Neural progenitor cell (in vitro differentiated cells): ENCODE measurements around the gene MLKL. TPM values are rescaled to one million over a fixed set of nuclear protein-coding genes. Genes with fewer than 3 reads are reported as not detected.

Experiments
- DNase-seq: peaks from one replicate; pipeline ENCODE4 v3.0.0-alpha.2; 2016; ENCODE audit warnings: low spot score
- H2AFZ ChIP-seq: fragments of 200-600 bp; sonication (generic); replicated peaks from 2 replicates; pipeline ENCODE4 v1.6.1; 2016; ENCODE audit warnings: antibody characterized with exemption
- H3F3A ChIP-seq: fragments of 200-600 bp; sonication (generic); 2 replicates; pipeline ENCODE4 v1.6.1; 2016; ENCODE audit warnings: antibody characterized with exemption, low read depth
- H3K27ac ChIP-seq: fragments of 200-600 bp; sonication (generic); 2 replicates; pipeline ENCODE4 v1.5.1; 2016; ENCODE audit warnings: mild to moderate bottlenecking
- H3K27me3 ChIP-seq: fragments of 200-600 bp; sonication (generic); 2 replicates; pipeline ENCODE4 v1.6.1; 2016; ENCODE audit warnings: mild to moderate bottlenecking, moderate library complexity
- H3K36me3 ChIP-seq: fragments of 200-600 bp; sonication (generic); 2 replicates; pipeline ENCODE4 v1.5.1; 2016
- H3K4me1 ChIP-seq: fragments of 200-600 bp; sonication (generic); 2 replicates; pipeline ENCODE4 v1.6.1; 2016; ENCODE audit warnings: mixed run types
- H3K4me2 ChIP-seq: fragments of 200-600 bp; sonication (generic); 2 replicates; pipeline ENCODE4 v1.6.1; 2016
- H3K4me3 ChIP-seq: fragments of 200-600 bp; sonication (generic); 2 replicates; pipeline ENCODE4 v1.5.1; 2016
- H3K79me2 ChIP-seq: fragments of 200-600 bp; sonication (generic); 2 replicates; pipeline ENCODE4 v1.6.1; 2016; ENCODE audit warnings: low read depth
- H3K9ac ChIP-seq: fragments of 200-600 bp; sonication (generic); 2 replicates; pipeline ENCODE4 v1.6.1; 2016
- H3K9me3 ChIP-seq: fragments of 200-600 bp; sonication (generic); 2 replicates; pipeline ENCODE4 v1.5.1; 2016; ENCODE audit warnings: low read depth
- H4K20me1 ChIP-seq: fragments of 200-600 bp; sonication (generic); 2 replicates; pipeline ENCODE4 v1.6.1; 2016; ENCODE audit warnings: low read depth
- H3K27ac Mint-ChIP-seq: 3 replicates; pipeline ENCODE4 v1.8.0; 2021; ENCODE audit warnings: mixed read lengths
- H3K27me3 Mint-ChIP-seq: 2 replicates; pipeline ENCODE4 v1.8.0; 2022; ENCODE audit warnings: low read depth, mild to moderate bottlenecking, inconsistent platforms, moderate library complexity, mixed read lengths; ENCODE audit not compliant: insufficient read depth
- H3K36me3 Mint-ChIP-seq: 3 replicates; pipeline ENCODE4 v1.8.0; 2021; ENCODE audit warnings: mixed read lengths
- H3K4me1 Mint-ChIP-seq: 3 replicates; pipeline ENCODE4 v1.8.0; 2021; ENCODE audit warnings: mixed read lengths
- H3K4me3 Mint-ChIP-seq: 3 replicates; pipeline ENCODE4 v1.8.0; 2021; ENCODE audit warnings: mild to moderate bottlenecking, moderate library complexity, mixed read lengths
- H3K9me3 Mint-ChIP-seq: 3 replicates; pipeline ENCODE4 v1.8.0; 2020; ENCODE audit warnings: mixed read lengths
- EZH2 ChIP-seq: fragments of 200-600 bp; sonication (generic); IDR thresholded peaks from 2 replicates; pipeline ENCODE4 v1.6.1; 2017; ENCODE audit warnings: antibody characterized with exemption, mild to moderate bottlenecking, moderate library complexity
- EZH2phosphoT487 ChIP-seq: fragments of 200-600 bp; sonication (generic); IDR thresholded peaks from 2 replicates; pipeline ENCODE4 v1.6.1; 2017; ENCODE audit warnings: antibody characterized with exemption
- total RNA-seq: library from RNA; depleted of rRNA; stranded (reverse); fragments of >200 nt; gene quantifications from 2 replicates; pipeline ENCODE4 v1.2.3, GENCODE V29; 2015; ENCODE audit warnings: low replicate concordance
- TF ChIP-seq, protein P1 (sequence below): fragments of 200-600 bp; sonication (generic); IDR thresholded peaks from 2 replicates; pipeline ENCODE4 v1.5.1; 2017; ENCODE audit warnings: antibody characterized with exemption, mild to moderate bottlenecking

MLKL gene
- total RNA-seq, 1 donor from 2014 or later: 0.04 TPM

GRCh38 chr16:74709441-74709877 is 8.8 kb upstream of the MLKL start:
- H4K20me1 ChIP-seq: no peaks in the 10 kb centered on the region
- no peaks in the 10 kb centered on the region for H3K36me3 ChIP-seq
- no peak overlapping the region for H3K9ac ChIP-seq
- no peaks in the 10 kb centered on the region for H3K9me3 ChIP-seq
- H3K27me3 ChIP-seq: peaks cover 3% of the 10 kb centered on the region
- Mint-ChIP-seq H3K4me1 (peaks cover 6% of the 10 kb centered on the region), H3K4me3 (no peak overlapping the region), H3K27me3 (peaks cover 10% of the 10 kb centered on the region), H3K36me3 (no peaks in the 10 kb centered on the region), H3K9me3 (no peaks in the 10 kb centered on the region), H3K27ac (no peak overlapping the region)
- H3K4me3 ChIP-seq: no peak overlapping the region
- no peaks in the 10 kb centered on the region for H3F3A ChIP-seq
- H3K27ac ChIP-seq: no peak overlapping the region
- TF ChIP-seq, protein P1, sequence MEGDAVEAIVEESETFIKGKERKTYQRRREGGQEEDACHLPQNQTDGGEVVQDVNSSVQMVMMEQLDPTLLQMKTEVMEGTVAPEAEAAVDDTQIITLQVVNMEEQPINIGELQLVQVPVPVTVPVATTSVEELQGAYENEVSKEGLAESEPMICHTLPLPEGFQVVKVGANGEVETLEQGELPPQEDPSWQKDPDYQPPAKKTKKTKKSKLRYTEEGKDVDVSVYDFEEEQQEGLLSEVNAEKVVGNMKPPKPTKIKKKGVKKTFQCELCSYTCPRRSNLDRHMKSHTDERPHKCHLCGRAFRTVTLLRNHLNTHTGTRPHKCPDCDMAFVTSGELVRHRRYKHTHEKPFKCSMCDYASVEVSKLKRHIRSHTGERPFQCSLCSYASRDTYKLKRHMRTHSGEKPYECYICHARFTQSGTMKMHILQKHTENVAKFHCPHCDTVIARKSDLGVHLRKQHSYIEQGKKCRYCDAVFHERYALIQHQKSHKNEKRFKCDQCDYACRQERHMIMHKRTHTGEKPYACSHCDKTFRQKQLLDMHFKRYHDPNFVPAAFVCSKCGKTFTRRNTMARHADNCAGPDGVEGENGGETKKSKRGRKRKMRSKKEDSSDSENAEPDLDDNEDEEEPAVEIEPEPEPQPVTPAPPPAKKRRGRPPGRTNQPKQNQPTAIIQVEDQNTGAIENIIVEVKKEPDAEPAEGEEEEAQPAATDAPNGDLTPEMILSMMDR: peak; percentile 99
- no peak for TF ChIP-seq EZH2phosphoT487
- DNase-seq: peak; percentile 85
- H3K4me2 ChIP-seq: no peak overlapping the region
- H3K79me2 ChIP-seq: no peaks in the 10 kb centered on the region
- peaks cover 3% of the 10 kb centered on the region for H3K4me1 ChIP-seq
- no peak overlapping the region for H2AFZ ChIP-seq

DNA sequence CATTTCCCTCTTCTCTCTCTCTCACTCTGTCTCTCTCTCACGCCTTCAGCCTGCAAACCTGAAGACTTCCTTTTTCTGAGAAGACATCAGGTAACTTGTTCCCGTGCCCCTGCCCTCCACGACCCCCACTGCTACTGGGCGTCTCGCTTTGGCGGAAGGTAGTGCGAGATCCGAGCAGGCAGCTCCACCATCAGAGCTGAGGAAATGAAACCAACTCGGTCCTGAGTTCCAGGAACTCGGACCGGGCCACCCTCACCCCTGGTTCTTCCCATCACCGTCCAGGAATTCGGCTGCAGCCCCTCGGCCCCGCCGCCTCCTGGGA is 585 bp downstream of the MLKL start:
- Histone ChIP-seq H3K27me3 (peaks cover 29% of the 10 kb centered on the region), H3K9me3 (no peaks in the 10 kb centered on the region), H4K20me1 (no peaks in the 10 kb centered on the region), H3K4me2 (peak overlapping the region; percentile 73), H3K27ac (no peak overlapping the region), H3K9ac (no peak overlapping the region), H3K36me3 (no peaks in the 10 kb centered on the region), H2AFZ (peak overlapping the region; percentile 91), H3K79me2 (no peaks in the 10 kb centered on the region), H3K4me3 (peak overlapping the region; percentile 41), H3K4me1 (no peaks in the 10 kb centered on the region), H3F3A (no peaks in the 10 kb centered on the region)
- DNase-seq: no peak
- peaks cover 4% of the 10 kb centered on the region for H3K27me3 Mint-ChIP-seq
- H3K36me3 Mint-ChIP-seq: no peaks in the 10 kb centered on the region
- peak overlapping the region; percentile 79 for H3K4me3 Mint-ChIP-seq
- TF ChIP-seq EZH2 (no peak), EZH2phosphoT487 (no peak)
- TF ChIP-seq, protein P1: no peak
- peaks cover 8% of the 10 kb centered on the region for H3K4me1 Mint-ChIP-seq
- no peaks in the 10 kb centered on the region for H3K9me3 Mint-ChIP-seq
- H3K27ac Mint-ChIP-seq: no peak overlapping the region

- H3K4me1 Mint-ChIP-seq: peaks cover 8% of the 10 kb centered on the region
- no peaks in the 10 kb centered on the region for H3K9me3 Mint-ChIP-seq
- no peak for DNase-seq
- H3K36me3 ChIP-seq: no peaks in the 10 kb centered on the region
- TF ChIP-seq EZH2phosphoT487: no peak
- TF ChIP-seq, protein P1: no peak
- no peaks in the 10 kb centered on the region for H4K20me1 ChIP-seq
- H3K4me1 ChIP-seq: no peaks in the 10 kb centered on the region
- H3K4me3 Mint-ChIP-seq: no peak overlapping the region
- H3K27ac Mint-ChIP-seq: no peak overlapping the region
- peaks cover 4% of the 10 kb centered on the region for H3K27me3 Mint-ChIP-seq
- H3K9ac ChIP-seq: no peak overlapping the region
- H3K9me3 ChIP-seq: no peaks in the 10 kb centered on the region
- H3K4me3 ChIP-seq: no peak overlapping the region
- no peaks in the 10 kb centered on the region for H3K79me2 ChIP-seq
- no peak overlapping the region for H2AFZ ChIP-seq
- H3K27me3 ChIP-seq: peaks cover 29% of the 10 kb centered on the region
- no peaks in the 10 kb centered on the region for H3K36me3 Mint-ChIP-seq
- no peaks in the 10 kb centered on the region for H3F3A ChIP-seq
- peak overlapping the region; percentile 73 for H3K4me2 ChIP-seq
- no peak overlapping the region for H3K27ac ChIP-seq
Measured at GRCh38 chr16:74699666-74700065, 996 bp downstream of the MLKL start.
